D341Med (cell line): ENCODE results near the gene CMTM1.
"Not testable (repeated sequence)": the region's sequence is repeated elsewhere in the genome, so short reads cannot be mapped to it uniquely, and the experiment has no call there.

Experiments
- DNase-seq: peaks from one replicate; pipeline ENCODE4 v3.0.0; 2012; ENCODE audit warnings: low spot score

Gene CMTM1

GRCh38 chr16:66562986-66563385, 3.3 kb upstream of the CMTM1 start:
- no peak for DNase-seq

- no peak for DNase-seq
These were observed 2.5 kb upstream of the CMTM1 start for GRCh38 chr16:66563574-66564334.

GRCh38 chr16:66567270-66567669, 1.0 kb downstream of the CMTM1 start:
- DNase-seq, result not testable (repeated sequence)

- DNase-seq, result no peak
These were observed 2.1 kb downstream of the CMTM1 start for GRCh38 chr16:66568355-66568754.

GRCh38 chr16:66569131-66569530, 2.9 kb downstream of the CMTM1 start:
- no peak for DNase-seq

GRCh38 chr16:66569827-66570405, 3.7 kb downstream of the CMTM1 start:
- DNase-seq, result no peak

- DNase-seq, result no peak
These were observed 6.1 kb downstream of the CMTM1 start for GRCh38 chr16:66572356-66572755.

GRCh38 chr16:66574081-66574480, 7.8 kb downstream of the CMTM1 start:
- no peak for DNase-seq

GRCh38 chr16:66574531-66574930, 8.3 kb downstream of the CMTM1 start:
- no peak for DNase-seq

GRCh38 chr16:66575060-66575459, 8.8 kb downstream of the CMTM1 start:
- DNase-seq, result no peak

GRCh38 chr16:66576296-66576695, 10.1 kb downstream of the CMTM1 start:
- DNase-seq, result no peak

- no peak for DNase-seq
These were observed 12.7 kb downstream of the CMTM1 start, which contains the start of gene CMTM2 for GRCh38 chr16:66578651-66579531. Gene CMTM2 (plus strand): TSS chr16:66579463. CDS start chr16:66579608, 145 bp downstream.

- no peak for DNase-seq
These were observed 14.5 kb downstream of the CMTM1 start for GRCh38 chr16:66580605-66581209.

- no peak for DNase-seq
These were observed 15.2 kb downstream of the CMTM1 start for GRCh38 chr16:66581246-66581952.

GRCh38 chr16:66585481-66586239, 19.4 kb downstream of the CMTM1 start:
- no peak for DNase-seq

- DNase-seq, result no peak
These were observed 21.8 kb downstream of the CMTM1 start for GRCh38 chr16:66587881-66588600.

- DNase-seq, result no peak
These were observed 22.9 kb downstream of the CMTM1 start for GRCh38 chr16:66588981-66589713.

- DNase-seq, result no peak
These were observed 24.1 kb downstream of the CMTM1 start for GRCh38 chr16:66590322-66590721.

- DNase-seq, result no peak
These were observed 24.8 kb downstream of the CMTM1 start for GRCh38 chr16:66591018-66591417.

GRCh38 chr16:66592241-66592640, 26.0 kb downstream of the CMTM1 start:
- DNase-seq, result no peak
